ENCODE data around the gene CRACR2B. TPM values are rescaled to one million over a fixed set of nuclear protein-coding genes. Genes with fewer than 3 reads are reported as not detected.

CRACR2B gene
- total and polyA plus RNA-seq, 2 donors (not counting 1 experiment from before 2014, with no cell fraction given), result 9.7 to 67.7 TPM

GRCh38 chr11:786235-787083, 41.3 kb upstream of the CRACR2B start:
- no peak overlapping the region for H2AFZ ChIP-seq (ENCODE audit: insufficient read depth, low read depth, low read length, poor library complexity, severe bottlenecking)
- H3K79me2 ChIP-seq (ENCODE audit: control insufficient read depth, insufficient read depth, low read length), result peaks cover 2% of the 10 kb centered on the region
- no peak overlapping the region for H3K4me2 ChIP-seq (replicated peaks; ENCODE audit: low read depth, low read length, poor library complexity, severe bottlenecking)
- TF ChIP-seq CTCF (IDR thresholded peaks at IDR 0.05), result no peak
- no peak for TF ChIP-seq EZH2 (IDR thresholded peaks at IDR 0.05; ENCODE audit: borderline replicate concordance, insufficient read depth, low read depth, low read length, poor library complexity, severe bottlenecking)
- H3K4me3 Mint-ChIP-seq, result no peak overlapping the region
- H3K27me3 Mint-ChIP-seq, result no peaks in the 10 kb centered on the region
- H3K36me3 ChIP-seq (replicated peaks in 1 of 2; ENCODE audit: control extremely low read depth in 1 of 2, control insufficient read depth in 1 of 2, extremely low read depth in 1 of 2, insufficient read depth in 2 of 2, low read length in 1 of 2), result peaks cover 0 to under 1% of the 10 kb centered on the region in 2 experiments
- ChIA-PET CTCF (no interaction called here), POLR2A (no interaction called here)
- intact Hi-C loops (cut with micrococcal nuclease), result no loop called here
- H3K27ac ChIP-seq (ENCODE audit: low read length in 2 of 2), result no peak overlapping the region
- no peak overlapping the region for H3K9ac ChIP-seq (ENCODE audit: low read length)
- peaks cover 0 to 3% (median 0%) of the 10 kb centered on the region in 3 donors for H3K9me3 ChIP-seq (ENCODE audit: control extremely low read depth in 1 of 3, control insufficient read depth in 2 of 3, insufficient read depth in 1 of 3, low read length in 2 of 3)
- peaks cover 10 to 20% of the 10 kb centered on the region in 2 donors for H3K4me1 ChIP-seq (ENCODE audit: control insufficient read depth in 2 of 2, insufficient read depth in 2 of 2, low read length in 2 of 2)
- DNase-seq (no peak), ATAC-seq (ENCODE audit: low read depth) (no peak)
- 89% methylated on average over 24 of the region's 24 CpGs for WGBS (ENCODE audit: insufficient coverage)
- no peak overlapping the region for H3K4me3 ChIP-seq (ENCODE audit: control extremely low read depth in 1 of 5, extremely low read depth in 1 of 5, insufficient read depth in 1 of 5, low read depth in 2 of 5, low read length in 4 of 5)
- peaks cover 16% of the 10 kb centered on the region for H4K20me1 ChIP-seq (ENCODE audit: control insufficient read depth, insufficient read depth, low read length, poor library complexity, severe bottlenecking)
- H3K9me3 Mint-ChIP-seq (ENCODE audit: insufficient read depth), result no peaks in the 10 kb centered on the region
- no peak overlapping the region for H3K27ac Mint-ChIP-seq
- H3K4me1 Mint-ChIP-seq, result peaks cover 4% of the 10 kb centered on the region
- H3K27me3 ChIP-seq (replicated peaks in 1 of 4; ENCODE audit: control extremely low read depth in 1 of 4, control insufficient read depth in 3 of 4, insufficient read depth in 4 of 4, low read length in 3 of 4), result peaks cover 0 to 24% (median 5%) of the 10 kb centered on the region in 4 experiments

GRCh38 chr11:787084-787675, 40.5 kb upstream of the CRACR2B start:
- H4K20me1 ChIP-seq (ENCODE audit: control insufficient read depth, insufficient read depth, low read length, poor library complexity, severe bottlenecking), result peaks cover 23% of the 10 kb centered on the region
- Mint-ChIP-seq H3K9me3 (ENCODE audit: insufficient read depth) (no peaks in the 10 kb centered on the region), H3K4me3 (no peak overlapping the region), H3K4me1 (peaks cover 4% of the 10 kb centered on the region), H3K27ac (no peak overlapping the region), H3K27me3 (no peaks in the 10 kb centered on the region)
- H3K36me3 ChIP-seq (replicated peaks in 1 of 2; ENCODE audit: control extremely low read depth in 1 of 2, control insufficient read depth in 1 of 2, extremely low read depth in 1 of 2, insufficient read depth in 2 of 2, low read length in 1 of 2), result peaks cover 0 to 3% of the 10 kb centered on the region in 2 experiments
- peaks cover 0 to 3% (median 0%) of the 10 kb centered on the region in 3 donors for H3K9me3 ChIP-seq (ENCODE audit: control extremely low read depth in 1 of 3, control insufficient read depth in 2 of 3, insufficient read depth in 1 of 3, low read length in 2 of 3)
- intact Hi-C loops (cut with micrococcal nuclease), result no loop called here
- H2AFZ ChIP-seq (ENCODE audit: insufficient read depth, low read depth, low read length, poor library complexity, severe bottlenecking), result no peak overlapping the region
- H3K79me2 ChIP-seq (ENCODE audit: control insufficient read depth, insufficient read depth, low read length), result peaks cover 2% of the 10 kb centered on the region
- H3K4me3 ChIP-seq (ENCODE audit: control extremely low read depth in 1 of 5, extremely low read depth in 1 of 5, insufficient read depth in 1 of 5, low read depth in 2 of 5, low read length in 4 of 5), result no peak overlapping the region
- 90% methylated on average over 23 of the region's 24 CpGs for WGBS (ENCODE audit: insufficient coverage)
- TF ChIP-seq EZH2 (IDR thresholded peaks at IDR 0.05; ENCODE audit: borderline replicate concordance, insufficient read depth, low read depth, low read length, poor library complexity, severe bottlenecking) (no peak), CTCF (IDR thresholded peaks at IDR 0.05) (no peak)
- no peak for ATAC-seq (ENCODE audit: low read depth)
- no peak overlapping the region for H3K4me2 ChIP-seq (replicated peaks; ENCODE audit: low read depth, low read length, poor library complexity, severe bottlenecking)
- POLR2A ChIA-PET, result no interaction called here
- peaks cover 0 to 24% (median 5%) of the 10 kb centered on the region in 4 experiments for H3K27me3 ChIP-seq (replicated peaks in 1 of 4; ENCODE audit: control extremely low read depth in 1 of 4, control insufficient read depth in 3 of 4, insufficient read depth in 4 of 4, low read length in 3 of 4)
- no peak overlapping the region for H3K9ac ChIP-seq (ENCODE audit: low read length)
- H3K27ac ChIP-seq (ENCODE audit: low read length in 2 of 2), result no peak overlapping the region
- DNase-seq, result no peak
- CTCF ChIA-PET, result no interaction called here
- H3K4me1 ChIP-seq (ENCODE audit: control insufficient read depth in 2 of 2, insufficient read depth in 2 of 2, low read length in 2 of 2), result peaks cover 10 to 20% of the 10 kb centered on the region in 2 donors
